ENCODE data around the gene ROCK2. TPM values are rescaled to one million over a fixed set of nuclear protein-coding genes. Genes with fewer than 3 reads are reported as not detected.

Gene ROCK2
- polyA plus RNA-seq, 1 of the 3 experiments (the other 2 are of a cell fraction): 4.2 TPM

- ChIA-PET POLR2A (no interaction called here), CTCF (interaction anchor here (1.3 to 1.7 kb wide), 4 partner anchors 9 to 97 kb away, joined by 3 to 8 read pairs (median 4); no protein-coding TSS in a partner anchor)
- Histone ChIP-seq H3K27me3 (ENCODE audit: insufficient read depth) (no peaks in the 10 kb centered on the region), H3K9ac (no peak overlapping the region), H3K79me2 (ENCODE audit: insufficient read depth) (peaks cover 92% of the 10 kb centered on the region), H3K27ac (ENCODE audit: low read depth in 2 of 2, low read length in 1 of 2) (no peak overlapping the region; a peak in 1 of 4 replicates), H3K9me2 (no peaks in the 10 kb centered on the region), H2AFZ (ENCODE audit: low read depth) (no peak overlapping the region), H3K4me1 (ENCODE audit: control insufficient read depth in 1 of 2, insufficient read depth in 2 of 2, low read depth in 1 of 2, low read length in 1 of 2) (peaks cover 17 to 19% of the 10 kb centered on the region in 2 experiments; a peak in 3 of 4 replicates), H3K36me3 (replicated peaks in 1 of 2; ENCODE audit: control insufficient read depth in 1 of 2, insufficient read depth in 2 of 2, low read length in 1 of 2) (no peaks in the 10 kb centered on the region), H3K4me3 (ENCODE audit: low read depth in 2 of 2, low read length in 1 of 2) (no peak overlapping the region), H3K9me3 (no peaks in the 10 kb centered on the region), H3K4me2 (no peak overlapping the region), H4K20me1 (ENCODE audit: insufficient read depth) (peaks cover 71% of the 10 kb centered on the region), H3F3A (replicated peaks; ENCODE audit: insufficient read depth) (peaks cover 6% of the 10 kb centered on the region)
- TF ChIP-seq SIN3A (IDR thresholded peaks at IDR 0.05; ENCODE audit: borderline replicate concordance, low read depth, low read length) (no peak), RCOR1 (IDR thresholded peaks at IDR 0.05; ENCODE audit: low read length) (no peak), GABPA (IDR thresholded peaks at IDR 0.05; ENCODE audit: low read depth) (no peak), PBX3 (IDR thresholded peaks at IDR 0.05) (no peak), POLR2AphosphoS5 (IDR thresholded peaks at IDR 0.05; ENCODE audit: low read depth, low read length) (no peak), MAX (IDR thresholded peaks at IDR 0.05; ENCODE audit: low read depth) (no peak), JUND (IDR thresholded peaks at IDR 0.05) (no peak), IRF3 (IDR thresholded peaks at IDR 0.05; ENCODE audit: low read depth, low read length) (no peak), SMC3 (IDR thresholded peaks at IDR 0.05; ENCODE audit: low read depth, low read length) (no peak), USF2 (IDR thresholded peaks at IDR 0.05; ENCODE audit: borderline replicate concordance, low read depth, low read length) (no peak), FOXJ3 (CRISPR knock-in tag; IDR thresholded peaks at IDR 0.05) (no peak), RFX5 (IDR thresholded peaks at IDR 0.05; ENCODE audit: low read length) (no peak), EZH2phosphoT487 (IDR thresholded peaks at IDR 0.05; ENCODE audit: borderline replicate concordance, low read depth) (no peak), MEF2A (IDR thresholded peaks at IDR 0.05; ENCODE audit: borderline replicate concordance, low read depth) (no peak)
- DNase-seq: no peak
- 98% methylated on average over 1 of the region's 1 CpG for WGBS (ENCODE audit: low lambda C conversion rate)
Measured at GRCh38 chr2:11315074-11315705, 29.2 kb downstream of the ROCK2 start.

Measured in SK-N-SH (cell line).